HG03025 (cell line): ENCODE measurements around the gene SIGLEC9.
"Not testable (repeated sequence)": the region's sequence is repeated elsewhere in the genome, so short reads cannot be mapped to it uniquely, and the experiment has no call there.

ENCODE experiments used
- ATAC-seq: cut with Tn5 transposase; IDR thresholded peaks from one replicate; pipeline ENCODE4 v1.9.1; 2021; ENCODE audit warnings: mild to moderate bottlenecking, moderate library complexity; ENCODE audit not compliant: unreplicated experiment, low FRiP score

SIGLEC9 gene

DNA sequence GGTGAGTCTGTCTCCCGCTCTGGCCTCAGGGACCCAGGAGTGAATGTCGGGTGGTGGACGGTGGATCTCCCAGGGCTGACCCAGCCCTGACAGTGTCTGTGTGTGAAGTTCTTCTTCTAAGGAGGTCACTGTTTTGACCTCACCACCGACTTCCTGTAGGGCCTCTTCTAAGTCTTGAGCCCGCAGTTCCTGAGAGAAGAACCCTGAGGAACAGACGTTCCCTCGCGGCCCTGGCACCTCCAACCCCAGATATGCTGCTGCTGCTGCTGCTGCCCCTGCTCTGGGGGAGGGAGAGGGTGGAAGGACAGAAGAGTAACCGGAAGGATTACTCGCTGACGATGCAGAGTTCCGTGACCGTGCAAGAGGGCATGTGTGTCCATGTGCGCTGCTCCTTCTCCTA, 17.4 kb downstream of the SIGLEC9 start, which contains the start of gene SIGLEC7:
Gene SIGLEC7 (plus strand): TSS at position 183 of the 400 bp plus-strand sequence. CDS start 69 bp downstream, at position 252.
- ATAC-seq = no peak

- ATAC-seq = not testable (repeated sequence)
Measured at GRCh38 chr19:51142809-51143475, 18.2 kb downstream of the SIGLEC9 start.

GRCh38 chr19:51143486-51143885, 18.8 kb downstream of the SIGLEC9 start:
- no peak for ATAC-seq

- no peak for ATAC-seq
Measured at GRCh38 chr19:51144482-51145045, 19.9 kb downstream of the SIGLEC9 start.

DNA sequence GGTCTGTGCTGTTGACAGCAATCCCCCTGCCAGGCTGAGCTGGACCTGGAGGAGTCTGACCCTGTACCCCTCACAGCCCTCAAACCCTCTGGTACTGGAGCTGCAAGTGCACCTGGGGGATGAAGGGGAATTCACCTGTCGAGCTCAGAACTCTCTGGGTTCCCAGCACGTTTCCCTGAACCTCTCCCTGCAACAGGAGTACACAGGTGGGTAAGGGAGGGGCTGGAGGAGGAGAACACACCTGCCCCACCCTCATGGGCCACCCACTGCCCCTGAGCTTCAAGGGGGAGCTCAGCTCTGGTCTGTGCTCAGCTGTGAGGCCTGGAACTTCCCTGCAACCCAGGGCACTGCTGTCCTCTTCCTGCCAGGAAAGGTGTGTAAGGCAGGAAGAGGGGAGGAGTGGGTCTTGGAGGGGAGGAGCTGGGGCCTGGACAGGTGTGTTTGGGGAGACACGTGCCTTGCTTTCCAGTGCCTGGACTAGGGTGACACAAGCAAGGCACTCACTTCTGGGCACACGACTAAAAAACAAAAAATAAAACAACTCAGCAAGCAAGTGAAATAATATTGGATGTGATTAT, 21.3 kb downstream of the SIGLEC9 start:
- ATAC-seq = no peak

DNA sequence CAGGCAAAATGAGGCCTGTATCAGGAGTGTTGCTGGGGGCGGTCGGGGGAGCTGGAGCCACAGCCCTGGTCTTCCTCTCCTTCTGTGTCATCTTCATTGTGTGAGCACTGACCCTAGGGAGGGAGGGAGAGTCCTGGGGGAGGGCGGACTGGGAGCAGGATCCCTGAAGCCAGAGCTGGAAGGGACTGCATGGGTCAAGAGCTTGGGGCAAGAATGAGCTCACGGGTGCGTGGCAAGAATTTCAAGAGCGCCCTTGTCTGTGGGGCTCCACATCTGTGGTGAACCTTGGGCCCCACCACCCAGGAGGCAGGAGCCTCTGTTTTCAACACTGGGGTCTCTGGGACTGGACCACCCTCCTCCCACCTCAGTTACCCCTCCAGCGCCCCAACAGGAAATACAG, 22.0 kb downstream of the SIGLEC9 start:
- no peak for ATAC-seq

DNA sequence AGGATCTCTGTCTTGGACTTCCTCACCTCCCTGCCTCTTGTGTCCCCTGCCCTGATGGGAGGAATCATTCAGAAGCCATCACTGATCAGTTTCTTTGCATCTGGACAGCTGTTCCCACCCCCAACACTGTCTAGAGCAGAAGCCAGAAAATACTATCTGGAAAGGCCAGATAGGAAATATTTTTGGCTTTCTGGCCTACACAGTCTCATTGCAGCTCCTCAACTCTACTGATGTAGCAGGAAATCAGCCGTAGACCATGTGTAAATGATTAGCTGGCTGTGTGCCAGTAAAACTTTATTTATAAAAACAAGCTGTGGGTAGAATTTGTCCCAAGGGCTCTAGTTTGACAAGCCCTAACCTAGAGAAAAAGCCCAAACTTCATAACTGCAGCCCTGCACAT, 23.0 kb downstream of the SIGLEC9 start:
- no peak for ATAC-seq

GRCh38 chr19:51148580-51148979, 23.9 kb downstream of the SIGLEC9 start:
- no peak for ATAC-seq

DNA sequence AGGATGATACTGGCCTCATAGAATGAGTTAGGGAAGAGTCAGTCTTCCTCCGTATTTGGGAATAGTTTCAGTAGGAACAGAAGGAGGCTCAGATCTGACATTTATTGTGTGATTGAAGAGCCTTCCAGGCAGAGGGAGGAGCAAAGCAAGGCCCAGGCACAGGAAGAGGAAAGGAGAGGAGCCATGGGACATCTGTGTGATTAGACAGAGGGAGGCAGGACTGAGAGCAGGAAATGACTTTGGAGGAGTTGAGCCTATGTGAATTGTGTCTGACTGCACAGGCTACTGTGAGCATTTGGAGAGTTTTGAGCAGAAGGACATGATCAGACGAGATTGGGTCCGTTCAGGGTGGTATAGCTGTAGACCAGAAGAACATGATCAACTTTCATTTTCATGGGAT, 25.9 kb downstream of the SIGLEC9 start:
- no peak for ATAC-seq

DNA sequence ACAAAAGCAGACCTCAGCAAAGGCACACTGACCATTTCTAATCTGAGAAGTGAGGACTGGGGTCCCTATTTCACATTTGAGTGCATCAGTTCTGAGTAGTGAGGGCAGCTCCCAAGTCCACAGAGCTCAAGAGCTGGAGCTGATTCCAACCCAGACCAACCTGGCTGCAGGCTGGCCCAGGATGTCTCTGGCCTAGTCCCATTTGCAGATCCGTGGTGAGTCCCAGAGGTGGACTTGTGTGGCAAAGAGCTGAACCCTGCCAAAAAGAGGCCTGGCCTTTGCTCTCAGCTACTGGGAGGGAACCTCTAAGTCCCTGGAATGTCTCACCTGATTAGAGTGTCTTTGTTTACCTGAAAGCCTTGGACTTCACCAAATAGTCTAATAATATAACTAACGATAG, 32.0 kb downstream of the SIGLEC9 start:
- ATAC-seq = no peak

DNA sequence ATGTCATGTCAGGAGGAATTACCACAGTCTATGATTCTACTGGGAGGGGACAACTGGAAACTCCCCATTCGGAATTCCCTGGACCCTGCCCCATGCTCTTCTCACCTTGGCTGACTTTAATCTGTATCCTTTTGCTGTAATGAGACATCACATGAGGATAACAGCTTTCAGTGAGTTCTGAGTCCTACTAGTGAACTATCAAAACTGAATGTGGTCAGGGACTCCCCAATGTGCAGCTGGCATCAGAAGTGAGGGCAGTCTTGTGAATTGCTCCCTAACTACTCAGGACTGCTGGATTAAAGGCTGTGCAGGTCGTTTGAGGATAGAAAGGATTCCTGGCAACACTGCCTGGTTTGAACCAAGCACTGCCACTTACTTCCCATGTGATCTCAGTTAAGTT, 32.6 kb downstream of the SIGLEC9 start:
- no peak for ATAC-seq

DNA sequence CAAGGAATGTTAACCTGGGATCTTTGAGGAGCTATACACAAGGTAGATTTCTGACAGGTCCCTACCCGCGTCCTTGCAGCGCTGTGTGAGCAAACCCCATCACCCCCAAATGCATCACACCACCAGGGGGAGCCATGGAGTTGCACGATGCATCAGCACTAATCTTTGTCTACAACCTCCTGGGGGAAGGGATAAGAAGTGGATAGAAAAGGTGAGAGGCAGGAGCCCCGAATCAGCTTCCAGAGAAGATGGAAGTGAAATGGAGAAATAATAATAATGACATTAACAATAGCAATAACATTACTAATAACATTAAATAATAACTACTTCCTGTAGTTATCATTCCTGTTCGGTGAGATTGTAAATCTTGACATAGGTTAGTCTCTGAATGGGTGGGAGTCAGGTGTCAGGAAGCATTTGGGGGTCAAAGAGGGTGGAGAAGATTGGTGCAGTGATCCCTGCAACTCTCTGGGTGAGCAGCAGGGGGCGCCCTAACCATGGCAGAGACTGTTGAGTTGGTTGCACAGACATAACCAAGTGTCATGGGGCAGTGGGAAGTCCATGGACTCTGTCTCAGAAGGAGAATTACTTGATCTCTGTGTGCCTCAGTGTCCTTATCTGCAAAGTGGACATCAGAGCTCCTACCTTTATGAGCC, 33.9 kb downstream of the SIGLEC9 start:
- ATAC-seq = no peak

DNA sequence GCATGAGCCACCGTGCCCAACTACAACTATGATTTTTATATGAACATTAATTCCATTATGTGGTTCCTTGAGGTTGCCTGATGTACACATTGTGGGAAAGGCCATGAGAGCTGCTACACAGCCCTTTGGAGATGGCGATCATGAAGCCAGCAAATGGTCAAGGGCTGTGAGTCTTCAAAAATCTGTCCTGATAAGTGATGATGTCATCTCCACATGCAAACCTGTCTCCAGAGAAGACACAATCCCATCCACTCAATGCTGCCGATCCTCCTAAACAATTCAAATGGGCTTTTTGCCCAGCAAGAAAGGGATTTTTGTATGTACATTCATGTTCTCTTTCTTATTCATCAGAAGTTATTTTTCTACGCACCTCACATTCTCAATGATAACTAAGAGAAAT, 35.0 kb downstream of the SIGLEC9 start:
- ATAC-seq = no peak

DNA sequence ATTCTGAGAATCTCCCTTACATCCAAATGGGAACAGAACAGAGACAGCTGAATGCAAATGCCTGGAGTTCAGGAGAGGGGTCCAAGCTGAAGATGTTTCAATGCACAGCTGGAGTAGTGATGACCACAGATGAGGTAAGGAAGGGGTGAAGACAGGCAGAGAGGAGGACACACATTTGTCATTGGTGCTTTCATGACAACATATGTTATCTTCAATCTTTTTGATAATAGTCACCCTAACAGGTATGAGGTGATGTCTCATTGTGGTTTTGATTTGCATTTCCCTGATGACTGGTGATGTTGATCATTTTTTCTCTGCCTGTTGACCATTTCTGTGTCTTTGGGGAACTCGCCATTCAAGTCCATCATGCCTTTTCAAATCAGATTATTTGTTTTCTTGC, 36.6 kb downstream of the SIGLEC9 start:
- no peak for ATAC-seq

GRCh38 chr19:51161867-51162496, 37.3 kb downstream of the SIGLEC9 start:
- ATAC-seq = no peak

GRCh38 chr19:51163257-51163656, 38.6 kb downstream of the SIGLEC9 start:
- ATAC-seq = no peak

GRCh38 chr19:51164215-51164614, 39.5 kb downstream of the SIGLEC9 start:
- no peak for ATAC-seq

DNA sequence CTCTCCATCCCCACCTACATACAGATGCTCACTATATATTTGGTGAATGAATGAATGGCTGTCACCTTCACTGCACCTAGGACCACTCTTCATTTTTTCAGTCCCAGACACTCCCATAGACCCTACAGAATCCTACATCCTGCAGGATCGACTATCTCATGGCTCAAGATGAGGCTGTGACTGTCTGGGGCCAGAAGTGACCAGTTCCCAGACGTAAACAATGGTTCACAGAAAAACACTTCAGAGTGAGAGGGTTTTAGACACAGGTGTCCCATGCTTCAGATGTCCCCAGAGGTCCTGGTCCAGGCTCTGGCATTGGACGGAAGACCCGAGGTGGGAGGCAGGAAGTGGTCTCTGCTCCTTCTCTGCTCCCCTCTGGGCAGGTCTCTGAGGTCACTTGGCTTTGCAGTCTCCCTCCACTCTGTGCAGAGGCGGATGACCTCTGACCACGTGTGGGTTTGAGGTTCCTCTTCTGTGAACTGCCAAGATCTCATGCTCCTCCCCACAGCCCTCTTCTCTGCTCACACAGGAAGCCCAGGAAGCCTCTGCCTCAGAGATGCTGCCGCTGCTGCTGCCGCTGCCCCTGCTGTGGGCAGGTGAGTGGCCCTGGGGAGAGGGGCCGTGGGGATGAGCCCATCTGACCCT, 42.3 kb downstream of the SIGLEC9 start:
- no peak for ATAC-seq

GRCh38 chr19:51168564-51169282, 44.0 kb downstream of the SIGLEC9 start:
- no peak for ATAC-seq
